IMR-90 (cell line): ENCODE measurements around the gene LAMA2.

Experiments
- POLR2A ChIP-seq: IDR thresholded peaks from 2 replicates; pipeline ENCODE4 v1.6.1; 2012; ENCODE audit warnings: mild to moderate bottlenecking, low read depth, low read length
- RAD21 ChIP-seq: IDR thresholded peaks from 2 replicates; pipeline ENCODE4 v1.6.1; 2012; ENCODE audit warnings: low read length, improper control_type of control experiment
- USF2 ChIP-seq: fragments of 150-350 bp; IDR thresholded peaks from 2 replicates; pipeline ENCODE4 v1.6.1; 2017; ENCODE audit warnings: mild to moderate bottlenecking, antibody characterized with exemption, low read length, low read depth
- TF ChIP-seq, protein P1 (sequence below): conservative IDR thresholded peaks from 2 replicates; pipeline ENCODE4 v1.5.1; 2012; ENCODE audit warnings: mild to moderate bottlenecking, low read depth, low read length, improper control_type of control experiment

- TF ChIP-seq, protein P1, sequence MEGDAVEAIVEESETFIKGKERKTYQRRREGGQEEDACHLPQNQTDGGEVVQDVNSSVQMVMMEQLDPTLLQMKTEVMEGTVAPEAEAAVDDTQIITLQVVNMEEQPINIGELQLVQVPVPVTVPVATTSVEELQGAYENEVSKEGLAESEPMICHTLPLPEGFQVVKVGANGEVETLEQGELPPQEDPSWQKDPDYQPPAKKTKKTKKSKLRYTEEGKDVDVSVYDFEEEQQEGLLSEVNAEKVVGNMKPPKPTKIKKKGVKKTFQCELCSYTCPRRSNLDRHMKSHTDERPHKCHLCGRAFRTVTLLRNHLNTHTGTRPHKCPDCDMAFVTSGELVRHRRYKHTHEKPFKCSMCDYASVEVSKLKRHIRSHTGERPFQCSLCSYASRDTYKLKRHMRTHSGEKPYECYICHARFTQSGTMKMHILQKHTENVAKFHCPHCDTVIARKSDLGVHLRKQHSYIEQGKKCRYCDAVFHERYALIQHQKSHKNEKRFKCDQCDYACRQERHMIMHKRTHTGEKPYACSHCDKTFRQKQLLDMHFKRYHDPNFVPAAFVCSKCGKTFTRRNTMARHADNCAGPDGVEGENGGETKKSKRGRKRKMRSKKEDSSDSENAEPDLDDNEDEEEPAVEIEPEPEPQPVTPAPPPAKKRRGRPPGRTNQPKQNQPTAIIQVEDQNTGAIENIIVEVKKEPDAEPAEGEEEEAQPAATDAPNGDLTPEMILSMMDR = no peak
- TF ChIP-seq USF2 (no peak), POLR2A (no peak), RAD21 (no peak)
Observed at GRCh38 chr6:128979071-128979470, 96.1 kb downstream of the LAMA2 start.
